RCC 7860 (cell line): Measurements from ENCODE around the gene TIA1.
"Not testable (repeated sequence)": the region's sequence is repeated elsewhere in the genome, so short reads cannot be mapped to it uniquely, and the experiment has no call there.

Experiments
- DNase-seq: peaks from one replicate; pipeline ENCODE4 v3.0.0-alpha.2; 2015; ENCODE audit warnings: low spot score
- FAIRE-seq: peaks from 2 replicates; lab custom pipeline; 2012; peaks lifted over from hg19 to GRCh38; lab: Jason Lieb, UNC

TIA1 gene

GRCh38 chr2:70169654-70170245 lies 78.7 kb downstream of the TIA1 start:
- DNase-seq, FAIRE-seq: not testable (repeated sequence)

GRCh38 chr2:70161069-70161534 lies 87.3 kb downstream of the TIA1 start:
- DNase-seq (no peak), FAIRE-seq (no peak)

DNA sequence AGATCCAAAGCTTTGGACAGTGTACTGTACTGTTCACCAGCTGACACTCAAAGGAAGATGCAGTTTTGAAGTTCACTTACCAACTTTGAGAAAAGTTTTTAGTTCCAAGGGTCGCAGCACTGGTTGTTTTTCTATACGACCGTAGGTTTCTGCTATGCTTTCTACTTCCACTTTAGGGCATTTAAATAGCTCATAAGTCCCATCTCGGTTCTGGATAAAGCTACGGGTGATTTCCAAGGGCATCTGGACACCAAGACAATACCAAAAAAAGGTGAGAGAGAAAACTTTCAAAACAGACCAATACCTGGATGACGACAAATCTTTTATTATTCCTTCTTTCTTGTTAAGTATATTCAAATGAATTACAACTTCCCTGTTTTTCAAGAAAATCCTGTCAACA lies 87.9 kb downstream of the TIA1 start:
- FAIRE-seq (no peak), DNase-seq (no peak)
